ENCODE data around the gene KRTAP4-16.

- TF ChIP-seq CTCF (IDR thresholded peaks at IDR 0.05 in 8 of 11, conservative IDR thresholded peaks at IDR 0.05 in 3 of 11) (no peak), POLR2A (IDR thresholded peaks at IDR 0.05) (no peak)
These were observed 41.9 kb downstream of the KRTAP4-16 start, which contains the start of gene KRTAP2-3 for GRCh38 chr17:41060052-41060604.

All from spleen (tissue), 7 donors.